Measurements from ENCODE around the gene GARS1.

The GARS1 gene

GRCh38 chr7:30683306-30683705 is 88.6 kb downstream of the GARS1 start:
- no peak for DNase-seq
